ENCODE measurements around the gene QPCTL. TPM values are rescaled to one million over a fixed set of nuclear protein-coding genes. Genes with fewer than 3 reads are reported as not detected.
A peak's percentile ranks its signal among the peaks of the same experiment; 100 is the strongest.

The QPCTL gene
- total RNA-seq: 10 to 100 TPM in 1 of 2 donors, 1 to 10 TPM in 1; 5.2 to 18.4 TPM

- TF ChIP-seq POLR2AphosphoS5 (IDR thresholded peaks at IDR 0.05): peak; percentile 98
- peak; percentile 75 for TF ChIP-seq POLR2A (IDR thresholded peaks at IDR 0.05)
- peak in 1 of 4 experiments; percentile 15 for TF ChIP-seq CTCF (IDR thresholded peaks at IDR 0.05)
- intact Hi-C loops (cut with DNase I): loop anchor here (2.0 to 5.0 kb wide), 2 partner anchors 24 to 75 kb away; partner anchors contain the start of gene SIX5
- H3K36me3 ChIP-seq: peaks cover 0 to 11% of the 10 kb centered on the region in 2 donors
- H3K4me1 ChIP-seq (replicated peaks): peaks cover 3% of the 10 kb centered on the region
- 2% methylated on average over 67 of the region's 70 CpGs for WGBS
- H3K9me3 ChIP-seq: no peaks in the 10 kb centered on the region
- peak within 1 kb of the TSS; percentile 93 to 96 for H3K27ac ChIP-seq
- DNase-seq (ENCODE audit: low spot score): peak; percentile 99
- H3K4me3 ChIP-seq: peak within 1 kb of the TSS; percentile 71 to 75
- no peaks in the 10 kb centered on the region for H3K27me3 ChIP-seq (replicated peaks; ENCODE audit: insufficient read depth)
These were observed at the start of gene QPCTL for GRCh38 chr19:45692187-45693105. TSS of gene QPCTL (plus strand) at chr19:45692666. CDS start at chr19:45692704, 38 bp downstream.

- Histone ChIP-seq H3K27ac (no peak overlapping the region), H3K36me3 (no peaks in the 10 kb centered on the region), H3K4me1 (replicated peaks) (peaks cover 6% of the 10 kb centered on the region), H3K9me3 (no peaks in the 10 kb centered on the region), H3K4me3 (no peak overlapping the region), H3K27me3 (replicated peaks; ENCODE audit: insufficient read depth) (no peaks in the 10 kb centered on the region)
- peak; percentile 82 for DNase-seq (ENCODE audit: low spot score)
- WGBS: 11% methylated on average over 36 of the region's 39 CpGs
- intact Hi-C loops (cut with DNase I): loop anchor here (2.0 kb wide), 2 partner anchors 36 to 120 kb away; no protein-coding TSS in a partner anchor
- TF ChIP-seq POLR2AphosphoS5 (IDR thresholded peaks at IDR 0.05) (peak; percentile 67), CTCF (IDR thresholded peaks at IDR 0.05) (peak; percentile 88 to 99 (median 98)), POLR2A (IDR thresholded peaks at IDR 0.05) (no peak)
These were observed 49.2 kb upstream of the QPCTL start for GRCh38 chr19:45643024-45643926.

- no peak overlapping the region for H3K27ac ChIP-seq
- H3K36me3 ChIP-seq: no peaks in the 10 kb centered on the region
- H3K9me3 ChIP-seq: no peaks in the 10 kb centered on the region
- whole genome bisulfite sequencing: 59% methylated on average over 14 of the region's 14 CpGs
- DNase-seq (ENCODE audit: low spot score): no peak
- no peaks in the 10 kb centered on the region for H3K27me3 ChIP-seq (replicated peaks; ENCODE audit: insufficient read depth)
- H3K4me3 ChIP-seq: no peak overlapping the region
- TF ChIP-seq CTCF (IDR thresholded peaks at IDR 0.05): no peak
- TF ChIP-seq POLR2AphosphoS5 (IDR thresholded peaks at IDR 0.05): no peak
- TF ChIP-seq POLR2A (IDR thresholded peaks at IDR 0.05): no peak
- peaks cover 6% of the 10 kb centered on the region for H3K4me1 ChIP-seq (replicated peaks)
- intact Hi-C loops (cut with DNase I): loop anchor here (2.0 kb wide), 2 partner anchors 37 to 121 kb away; no protein-coding TSS in a partner anchor
These were observed 48.3 kb upstream of the QPCTL start for GRCh38 chr19:45643927-45644771.

GRCh38 chr19:45645068-45645630, 47.3 kb upstream of the QPCTL start:
- DNase-seq (ENCODE audit: low spot score): no peak
- Histone ChIP-seq H3K27me3 (replicated peaks; ENCODE audit: insufficient read depth) (no peaks in the 10 kb centered on the region), H3K9me3 (no peaks in the 10 kb centered on the region), H3K36me3 (no peaks in the 10 kb centered on the region), H3K27ac (no peak overlapping the region), H3K4me1 (replicated peaks) (peaks cover 6% of the 10 kb centered on the region), H3K4me3 (peak overlapping the region in 1 of 2 donors; percentile 27)
- TF ChIP-seq POLR2AphosphoS5 (IDR thresholded peaks at IDR 0.05): no peak
- no peak for TF ChIP-seq POLR2A (IDR thresholded peaks at IDR 0.05)
- no peak for TF ChIP-seq CTCF (IDR thresholded peaks at IDR 0.05)
- 11% methylated on average over 35 of the region's 35 CpGs for WGBS
- intact Hi-C loops (cut with DNase I): no loop called here

All from prostate gland (tissue), 2 donors.